Endometrial microvascular endothelial cells (primary cell): ENCODE data around the gene BLCAP. TPM values are rescaled to one million over a fixed set of nuclear protein-coding genes. Genes with fewer than 3 reads are reported as not detected.
"Not testable (repeated sequence)": the region's sequence is repeated elsewhere in the genome, so short reads cannot be mapped to it uniquely, and the experiment has no call there.

Experiments used
- in situ Hi-C: cut with HindIII; loops from 2 replicates; pipeline ENCODE4 v1.10.0; 2017; ENCODE audit warnings: low sequenced_read_pairs, low pct_unique_long_range_greater_than_20kb; ENCODE audit errors: inconsistent ontology term
- total RNA-seq: library from RNA; depleted of rRNA; stranded (reverse); fragments of >200 nt; gene quantifications from one replicate; pipeline ENCODE4 v1.2.3, GENCODE V29; 2015; ENCODE audit errors: inconsistent ontology term

The BLCAP gene, protein sequence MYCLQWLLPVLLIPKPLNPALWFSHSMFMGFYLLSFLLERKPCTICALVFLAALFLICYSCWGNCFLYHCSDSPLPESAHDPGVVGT
- 64.0 TPM for total RNA-seq

DNA sequence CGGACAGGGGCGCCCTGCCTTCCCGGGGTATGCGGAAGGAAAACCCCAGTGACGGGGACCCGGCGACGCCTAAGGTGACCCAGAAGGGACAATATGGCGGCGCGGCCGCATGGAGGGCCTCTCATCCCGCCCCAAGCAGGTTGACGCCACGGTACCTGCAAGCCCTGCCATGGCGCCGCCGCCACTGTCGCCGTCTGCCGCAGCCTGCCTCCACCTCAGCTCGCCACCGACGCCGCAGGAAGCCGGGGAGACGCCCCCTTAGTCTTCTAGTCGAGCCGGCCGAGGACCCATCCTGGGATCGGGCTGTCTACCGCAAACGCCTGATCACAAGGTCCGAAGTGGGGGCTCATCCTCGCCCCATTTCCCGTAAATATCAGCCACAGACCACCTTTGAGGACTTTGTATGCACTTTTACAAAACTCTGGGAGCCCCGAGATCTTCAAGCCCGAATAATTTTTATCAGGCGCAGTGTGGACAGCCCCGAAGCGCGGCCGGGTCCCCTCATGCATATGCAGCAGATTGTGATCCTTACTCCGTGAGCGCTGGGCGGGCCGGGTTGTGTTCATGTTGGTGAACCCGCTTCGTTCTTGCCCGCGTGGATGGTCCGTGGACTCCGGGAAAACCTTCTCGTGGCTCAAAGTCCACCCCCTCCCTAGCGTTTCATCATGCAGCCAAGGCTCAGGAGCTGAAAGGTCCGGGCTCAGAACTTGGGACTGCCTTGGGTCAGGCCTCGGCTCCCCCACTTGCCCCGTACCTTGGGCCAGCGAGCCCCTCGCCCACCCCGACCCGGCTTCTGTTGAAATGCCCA, at the start of gene BLCAP:
TSS of gene BLCAP (minus strand) at position 239 of the 808 bp plus-strand sequence. CDS start 8,702 bp downstream, outside the sequence.
- in situ Hi-C loops, result no loop called here

DNA sequence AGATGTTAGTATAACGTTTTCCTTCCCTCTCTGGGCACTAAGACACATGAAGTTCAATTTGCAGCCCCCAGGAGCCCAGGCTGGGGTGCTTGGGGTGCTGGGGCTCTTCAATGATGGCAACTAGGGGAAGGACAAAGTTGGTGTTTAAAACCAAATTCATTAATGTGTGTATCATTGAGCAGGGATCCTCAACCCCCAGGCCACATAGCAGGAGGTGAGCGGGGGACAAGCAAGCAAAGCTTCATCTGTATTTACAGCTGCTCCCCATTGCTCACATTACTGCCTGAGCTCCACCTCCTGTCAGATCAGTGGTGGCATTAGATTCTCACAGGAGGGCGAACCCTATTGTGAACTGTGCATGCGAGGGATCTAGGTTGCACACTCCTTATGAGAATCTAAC, 49.8 kb upstream of the BLCAP start:
- in situ Hi-C loops, result not testable (repeated sequence)

DNA sequence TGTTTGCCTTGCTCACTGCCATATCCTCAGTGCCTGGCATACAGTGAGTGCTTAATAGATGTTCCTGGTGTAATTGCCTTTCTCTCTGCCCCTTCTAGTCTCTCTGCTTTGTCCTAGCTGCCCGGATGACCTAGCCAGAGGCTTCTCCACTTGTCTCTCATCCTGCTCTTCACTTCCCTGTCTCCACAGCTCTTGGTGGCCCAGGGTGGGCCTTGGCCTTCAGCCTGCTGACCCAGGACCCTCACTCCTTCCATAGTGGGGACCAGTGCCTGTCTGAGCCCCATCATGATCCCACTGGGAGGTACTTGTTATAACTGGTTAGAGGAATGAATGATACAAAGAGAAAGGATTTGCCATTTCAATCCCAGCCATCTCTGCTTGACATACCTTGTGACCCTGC, 49.2 kb upstream of the BLCAP start:
- in situ Hi-C loops, result no loop called here

DNA sequence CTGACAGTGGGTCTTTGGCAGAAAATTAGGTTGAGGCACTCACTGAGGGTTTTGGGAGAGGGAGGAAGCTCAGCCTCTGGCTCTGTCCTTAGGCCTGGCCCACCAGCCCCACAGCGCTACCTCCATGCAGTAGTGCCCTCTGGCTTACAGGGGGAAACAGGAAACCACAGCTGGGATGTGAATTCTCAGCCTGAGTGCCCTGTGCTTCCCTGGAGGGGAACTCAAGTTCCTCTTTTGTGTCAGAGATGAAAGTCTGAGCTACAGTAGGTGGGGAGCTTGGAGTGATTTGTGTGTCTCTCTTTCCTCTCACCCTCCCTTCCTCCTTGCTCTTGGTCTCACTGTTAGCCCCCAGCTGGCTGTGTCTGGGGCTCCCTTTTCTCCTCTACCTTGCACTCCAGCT, 48.2 kb upstream of the BLCAP start:
- in situ Hi-C loops, result no loop called here

DNA sequence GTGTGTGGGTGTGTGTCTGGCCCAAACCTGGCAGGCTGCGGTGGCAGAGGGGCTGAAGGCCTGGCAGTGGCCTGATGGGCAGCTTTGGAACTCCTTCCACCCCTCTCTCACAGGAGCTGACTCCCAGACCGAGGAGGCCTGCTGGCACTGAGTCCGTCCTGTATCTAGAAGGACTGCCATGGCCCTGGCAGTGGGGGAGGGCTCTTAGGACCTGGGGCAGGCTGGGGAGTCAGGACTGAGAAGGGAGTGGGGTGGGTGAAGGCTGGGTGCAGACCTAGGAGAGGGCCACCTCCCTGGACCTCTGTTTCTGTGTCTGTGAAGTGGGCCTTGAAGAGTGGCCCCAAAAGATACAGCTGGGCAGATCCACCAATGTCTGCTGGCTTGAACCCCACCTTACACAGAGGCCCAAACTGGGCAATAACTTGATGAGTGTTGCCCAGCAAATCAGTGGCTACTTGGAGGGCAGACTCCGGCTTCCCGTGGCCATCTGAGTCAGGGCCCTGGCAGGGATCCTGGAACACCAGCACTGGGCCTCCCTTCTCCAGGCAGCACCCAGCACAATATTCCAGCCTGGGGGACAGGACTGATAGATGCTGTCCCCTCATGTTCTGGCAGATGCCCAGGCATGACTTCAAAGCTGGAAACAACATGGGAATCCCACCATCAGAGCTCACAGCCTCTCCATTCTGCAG, 46.7 kb upstream of the BLCAP start:
- in situ Hi-C loops, result no loop called here

DNA sequence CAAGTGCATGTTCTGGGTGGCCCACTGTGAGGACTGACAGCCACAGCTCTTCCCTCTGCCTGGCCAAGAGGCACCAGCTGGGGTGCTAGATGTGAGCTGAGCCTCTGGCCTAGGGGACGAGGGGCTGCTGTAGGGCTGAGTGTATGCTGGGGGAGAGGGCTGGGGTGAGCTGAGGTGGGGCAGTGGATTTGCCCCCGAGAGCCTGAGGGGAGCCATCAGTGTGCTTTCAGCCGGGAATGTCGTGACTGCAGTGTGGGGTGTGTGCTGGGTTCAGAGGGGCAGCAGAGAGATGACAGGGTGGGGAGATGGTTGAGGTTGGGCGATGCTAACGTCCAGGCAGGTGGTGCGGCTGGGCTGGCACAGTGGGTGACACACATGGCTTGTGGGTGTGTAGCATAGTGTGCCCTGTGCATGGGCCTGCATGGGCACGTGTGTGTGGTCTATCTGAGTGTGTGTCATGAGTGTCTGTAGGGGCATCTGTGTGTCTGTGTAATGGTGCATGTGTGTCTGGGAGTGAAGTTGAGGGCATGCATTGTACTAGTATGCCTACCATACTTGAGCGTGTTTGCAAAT, 46.0 kb upstream of the BLCAP start:
- in situ Hi-C loops, result no loop called here

DNA sequence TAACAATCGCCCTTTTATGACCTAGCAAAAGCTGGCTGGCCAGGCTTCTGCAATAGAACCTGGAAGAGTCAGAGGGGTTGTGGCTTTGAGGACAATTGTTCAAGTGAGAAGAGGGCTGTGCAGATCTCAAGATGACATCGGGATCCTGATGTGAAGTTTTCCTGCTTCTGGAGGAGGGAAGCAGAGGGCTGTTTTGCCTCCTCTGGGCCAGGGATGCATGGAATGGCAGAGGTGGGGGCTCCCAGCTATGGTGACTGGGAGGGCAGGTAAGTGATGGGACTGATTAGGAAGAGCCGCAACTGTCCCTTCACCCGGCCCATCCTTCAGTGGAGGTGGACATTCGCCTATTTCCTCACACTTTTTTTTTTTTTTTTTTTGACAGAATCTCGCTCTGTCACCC, 43.4 kb upstream of the BLCAP start:
- in situ Hi-C loops, result no loop called here

DNA sequence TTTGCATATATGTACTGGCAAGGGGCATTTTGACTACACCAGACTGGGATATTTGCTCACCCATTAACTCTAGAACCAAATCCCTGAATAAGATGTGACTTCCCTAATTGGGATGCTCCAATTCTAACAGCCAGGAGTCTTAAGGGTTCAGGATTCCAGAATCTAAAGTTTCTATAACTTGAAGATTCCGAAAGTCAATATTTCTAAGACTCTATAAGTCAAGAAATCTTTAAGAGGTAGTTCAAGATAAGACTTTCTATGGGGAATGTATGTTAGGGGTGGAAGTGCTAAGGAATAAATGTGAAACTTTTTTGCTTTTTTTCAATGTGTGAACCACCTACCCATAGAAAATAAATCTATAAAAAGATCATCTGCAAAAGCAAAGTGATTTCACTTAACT, 42.7 kb upstream of the BLCAP start:
- in situ Hi-C loops, result no loop called here

DNA sequence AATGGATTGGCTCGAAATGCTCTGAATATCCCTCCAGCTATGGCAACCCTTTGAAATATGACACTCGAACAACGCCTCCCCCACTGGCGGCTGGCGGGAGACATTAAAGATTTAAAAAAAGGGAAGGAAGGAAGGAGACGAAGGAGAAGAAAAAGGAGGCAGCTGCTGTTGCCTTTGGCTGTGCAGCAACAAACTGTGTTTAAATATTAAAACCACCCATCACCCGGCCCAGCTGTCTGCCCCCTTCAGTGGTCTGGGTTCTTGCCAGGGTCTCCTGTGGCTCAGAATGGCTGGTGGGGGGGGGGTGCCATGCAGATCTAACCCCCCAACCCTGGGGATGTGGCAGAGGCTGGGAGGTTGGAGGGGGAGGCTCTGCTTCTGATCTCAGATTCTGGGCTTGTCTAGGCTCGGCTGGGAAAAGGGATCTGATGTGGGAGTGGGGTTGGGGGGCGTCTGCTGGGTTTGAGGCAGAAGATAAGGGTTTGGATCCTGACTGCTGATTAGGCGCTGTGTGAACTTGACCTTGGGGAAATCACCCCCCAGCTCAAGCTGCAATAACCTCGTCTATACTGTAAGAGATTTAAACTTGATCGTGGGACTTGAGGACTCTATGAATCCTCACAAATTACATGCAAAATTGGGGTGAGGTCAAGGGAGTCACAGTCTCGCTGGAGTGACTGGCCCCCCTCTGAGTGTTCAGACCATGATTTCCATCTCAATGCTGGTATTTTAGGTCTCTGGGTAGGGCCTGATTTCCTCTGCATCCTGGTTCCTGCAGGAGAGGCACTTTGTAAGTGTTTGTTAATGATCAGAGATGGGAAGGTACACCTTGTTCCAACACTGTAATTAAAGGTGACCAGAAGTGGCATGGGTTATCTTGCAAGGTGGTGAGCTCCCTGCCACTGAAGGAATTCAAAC, 40.3 kb upstream of the BLCAP start:
- in situ Hi-C loops, result no loop called here

DNA sequence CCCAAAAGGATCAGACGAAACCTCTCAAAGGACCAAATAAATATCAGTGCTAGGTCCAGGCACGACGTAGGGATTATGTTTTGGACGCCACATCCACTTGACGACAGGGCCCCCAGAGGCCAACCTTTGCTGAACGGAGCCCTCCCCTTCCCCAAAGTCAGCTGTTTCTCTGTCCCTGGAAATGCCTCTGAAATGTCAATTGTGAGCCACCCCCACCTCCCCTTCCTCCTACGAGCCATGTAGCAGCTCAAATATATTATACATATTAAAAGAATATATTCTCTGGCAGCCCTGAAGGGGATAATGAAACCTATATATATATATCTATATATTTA, 39.6 kb upstream of the BLCAP start:
- in situ Hi-C loops, result no loop called here

DNA sequence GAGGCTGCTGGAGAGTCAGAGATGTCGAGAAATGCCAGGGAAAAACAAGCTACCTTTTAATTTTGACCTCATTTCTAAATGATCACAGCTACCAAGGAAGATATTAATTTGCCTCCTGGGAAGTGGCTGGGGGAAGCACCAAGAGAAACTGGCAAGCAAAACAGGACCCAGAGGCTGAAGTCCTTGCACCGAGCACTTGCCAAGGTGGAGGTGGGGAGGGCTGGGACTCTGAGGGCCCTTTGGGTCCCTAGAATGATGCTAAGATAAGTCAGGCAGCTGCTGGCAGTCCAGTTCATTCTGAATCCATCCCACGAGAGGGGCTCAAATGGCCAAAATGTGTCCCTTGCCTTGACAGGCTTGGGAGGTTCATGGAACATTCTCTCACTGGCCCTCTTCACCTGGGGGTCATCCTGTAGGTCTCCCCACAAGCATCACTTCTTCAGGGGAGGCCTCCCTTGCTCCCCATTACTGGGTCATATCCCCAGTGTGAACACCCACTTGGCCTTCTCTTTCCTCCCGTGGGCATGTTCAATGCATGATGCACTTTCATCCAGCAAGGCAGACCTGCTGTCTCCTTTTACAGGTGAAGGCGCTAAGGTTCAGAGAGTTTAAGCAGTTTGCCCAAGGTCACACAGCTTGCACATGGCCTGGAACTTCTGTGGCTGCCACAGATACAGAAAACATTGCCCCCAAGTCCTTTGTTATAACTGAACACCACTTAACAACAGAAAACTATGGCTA, 39.1 kb upstream of the BLCAP start:
- in situ Hi-C loops, result no loop called here

DNA sequence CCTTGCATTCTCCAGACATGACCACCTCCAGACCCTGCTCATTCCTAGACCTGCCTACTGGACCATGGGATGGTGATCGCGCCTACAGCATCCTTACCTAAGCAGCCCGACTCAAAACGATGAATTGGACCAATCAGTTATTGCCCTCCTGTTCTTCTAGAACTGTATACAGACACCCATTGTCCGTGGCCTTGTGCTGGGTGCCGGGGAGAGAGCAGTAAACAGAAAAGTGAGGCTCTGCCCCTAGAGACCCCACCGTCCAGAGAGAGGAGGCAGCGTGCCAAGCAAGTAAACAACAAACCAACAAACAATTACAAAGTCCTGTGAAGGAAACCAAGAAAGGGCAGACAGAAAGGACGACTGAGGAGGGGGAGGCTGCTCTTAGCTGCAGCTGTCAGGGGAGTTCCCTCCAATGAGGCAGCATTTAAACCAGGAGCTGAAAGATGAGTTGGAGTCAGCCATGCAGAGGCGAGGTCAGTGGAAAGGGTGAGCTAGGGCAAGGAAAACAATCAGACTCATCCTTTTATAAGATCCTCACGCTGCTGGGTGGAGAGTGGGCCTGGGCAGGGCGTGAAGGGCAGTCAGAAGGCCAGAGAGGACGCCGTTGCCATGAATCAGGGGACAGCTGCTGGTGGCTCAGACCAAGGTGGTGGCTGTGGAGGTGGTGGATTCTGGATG, 37.6 kb upstream of the BLCAP start:
- in situ Hi-C loops, result no loop called here

DNA sequence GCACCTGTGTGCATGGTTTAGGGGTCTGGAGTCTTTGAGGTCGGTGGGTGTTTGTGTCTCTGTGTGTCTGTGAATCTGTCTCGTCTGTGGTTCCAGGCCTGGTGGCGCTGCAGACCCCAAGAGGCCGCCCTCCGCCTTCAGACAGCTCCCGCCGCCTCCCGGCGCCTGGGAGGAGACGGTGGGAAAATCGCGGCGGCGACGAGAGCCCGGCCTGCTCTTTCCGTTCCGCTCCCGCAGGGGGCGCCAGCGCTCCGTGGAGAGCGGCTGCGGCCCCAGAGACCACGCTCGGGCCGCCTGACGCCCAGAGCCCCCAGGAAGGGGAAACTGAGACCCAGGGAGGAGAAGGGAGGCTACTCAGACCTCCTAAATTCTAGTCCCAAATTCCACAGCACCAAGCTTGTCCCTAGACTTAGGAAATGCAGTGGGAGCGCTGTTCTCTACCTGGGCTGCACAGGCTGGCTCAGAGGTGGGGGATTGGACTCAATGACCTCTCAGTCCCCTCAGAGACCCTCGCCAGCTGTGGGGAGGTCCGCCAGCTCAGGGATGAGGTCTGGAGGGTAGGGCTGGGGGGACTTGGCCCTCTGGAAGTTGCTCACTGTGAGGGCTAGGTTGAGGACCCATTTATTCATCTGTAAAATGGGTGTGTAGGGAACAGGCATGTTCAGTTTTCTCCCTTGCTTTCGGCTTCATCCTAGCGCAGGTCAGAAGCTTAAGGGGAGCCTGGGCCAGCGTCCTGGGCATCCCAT, 36.9 kb upstream of the BLCAP start:
- in situ Hi-C loops, result no loop called here

DNA sequence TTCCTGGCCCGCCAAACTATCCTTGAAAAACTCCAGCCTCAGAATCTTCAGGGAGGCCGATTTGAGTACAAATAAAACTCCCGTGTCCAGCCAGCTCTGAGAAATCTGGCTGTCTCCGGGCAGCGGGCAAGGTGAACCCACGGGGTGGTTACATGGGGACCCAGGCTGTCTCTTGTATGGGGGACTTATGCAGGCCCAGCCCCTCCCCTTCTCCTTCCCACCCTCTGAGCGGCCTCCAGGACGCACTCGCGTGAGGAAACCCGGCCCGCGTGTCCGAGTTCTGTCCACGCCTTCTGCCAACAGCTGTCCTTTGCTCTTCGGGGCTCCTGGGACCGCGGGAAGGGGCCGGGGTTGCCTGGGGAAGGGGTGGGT, 36.3 kb upstream of the BLCAP start:
- in situ Hi-C loops, result no loop called here

DNA sequence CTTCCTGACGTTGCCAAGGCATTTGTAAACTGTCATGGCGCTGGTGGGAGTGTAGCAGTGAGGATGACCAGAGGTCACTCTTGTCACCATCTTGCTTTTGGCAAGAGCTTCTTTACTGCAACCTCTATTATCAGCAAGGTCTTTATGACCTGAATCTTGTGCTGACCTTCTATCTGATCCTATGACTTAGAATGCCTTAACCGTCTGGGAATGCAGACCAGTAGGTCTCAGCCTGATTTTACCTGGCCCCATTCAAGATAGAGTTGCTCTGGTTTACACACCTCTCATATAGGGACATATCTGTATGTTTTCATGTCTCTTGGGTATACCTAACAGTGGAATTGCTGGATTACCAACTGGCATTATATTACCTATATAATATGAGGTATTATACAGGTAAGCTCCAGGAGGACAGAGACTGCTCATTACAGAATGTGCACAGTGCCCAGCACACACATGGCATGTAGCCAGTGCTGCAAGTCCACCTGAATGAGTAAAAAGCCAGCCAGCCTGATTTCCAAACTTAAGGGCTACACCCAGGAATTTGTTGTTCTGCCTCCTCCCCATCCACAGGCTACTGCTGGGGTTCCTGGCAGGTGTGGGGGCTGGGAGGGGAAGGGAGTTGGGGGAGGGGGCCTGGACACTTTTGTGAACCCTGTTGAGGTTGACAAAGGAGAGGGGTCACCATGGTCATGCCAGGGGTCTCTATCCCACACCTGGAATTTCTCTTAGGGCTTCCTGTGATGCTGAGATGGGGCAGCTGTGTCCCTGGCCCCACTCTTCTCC, 35.2 kb upstream of the BLCAP start:
- in situ Hi-C loops, result no loop called here

DNA sequence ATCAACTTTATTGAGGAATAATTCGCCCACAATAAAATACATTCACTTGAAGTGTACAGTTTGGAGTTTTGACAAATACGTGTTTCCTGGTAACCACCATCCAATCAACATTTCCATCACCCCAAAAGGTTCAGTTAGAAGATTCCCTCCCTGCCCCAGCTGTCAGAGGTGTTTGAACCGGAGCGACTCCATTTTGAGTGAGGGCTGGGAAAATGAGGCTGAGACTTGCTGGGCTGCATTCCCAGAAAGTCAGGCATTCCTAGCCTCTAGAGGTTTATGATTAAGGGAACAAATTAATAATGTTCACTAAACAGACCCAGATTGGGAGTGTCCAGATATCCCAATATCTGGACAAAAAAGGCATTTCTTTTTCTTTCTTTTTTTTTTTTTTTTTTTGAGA, 33.0 kb upstream of the BLCAP start:
- in situ Hi-C loops, result no loop called here
